Measurements from ENCODE around the gene RPH3AL. TPM values are rescaled to one million over a fixed set of nuclear protein-coding genes. Genes with fewer than 3 reads are reported as not detected.
"Not testable (repeated sequence)": the region's sequence is repeated elsewhere in the genome, so short reads cannot be mapped to it uniquely, and the experiment has no call there.

The RPH3AL gene
- total RNA-seq, 1 donor = 1.3 TPM

- no peak overlapping the region for H3K4me3 ChIP-seq (ENCODE audit: low read depth, low read length)
- TF ChIP-seq CTCF (IDR thresholded peaks at IDR 0.05; ENCODE audit: insufficient read depth, low read depth, low read length) = no peak
- DNase-seq (ENCODE audit: low read depth) = no peak
These were observed 107.6 kb downstream of the RPH3AL start for GRCh38 chr17:245020-245419.

GRCh38 chr17:243924-244323, 108.7 kb downstream of the RPH3AL start:
- not testable (repeated sequence) for DNase-seq (ENCODE audit: low read depth); H3K4me3 ChIP-seq (ENCODE audit: low read depth, low read length)

GRCh38 chr17:238964-239259, 113.7 kb downstream of the RPH3AL start:
- DNase-seq (ENCODE audit: low read depth) = no peak
- H3K4me3 ChIP-seq (ENCODE audit: low read depth, low read length) = no peak overlapping the region

GRCh38 chr17:238071-238963, 114.3 kb downstream of the RPH3AL start:
- no peak overlapping the region for H3K4me3 ChIP-seq (ENCODE audit: low read depth, low read length)
- DNase-seq (ENCODE audit: low read depth) = no peak
- no peak for TF ChIP-seq CTCF (IDR thresholded peaks at IDR 0.05; ENCODE audit: insufficient read depth, low read depth, low read length)

More at GRCh38 chr17:238964-239259, 113.7 kb downstream of the RPH3AL start:
- no peak for TF ChIP-seq CTCF (IDR thresholded peaks at IDR 0.05; ENCODE audit: insufficient read depth, low read depth, low read length)

- no peak overlapping the region for H3K4me3 ChIP-seq (ENCODE audit: low read depth, low read length)
- no peak for DNase-seq (ENCODE audit: low read depth)
- TF ChIP-seq CTCF (IDR thresholded peaks at IDR 0.05; ENCODE audit: insufficient read depth, low read depth, low read length) = no peak
These were observed 115.1 kb downstream of the RPH3AL start for GRCh38 chr17:237406-237955.

- DNase-seq (ENCODE audit: low read depth) = no peak
- no peak for TF ChIP-seq CTCF (IDR thresholded peaks at IDR 0.05; ENCODE audit: insufficient read depth, low read depth, low read length)
- no peak overlapping the region for H3K4me3 ChIP-seq (ENCODE audit: low read depth, low read length)
These were observed 115.8 kb downstream of the RPH3AL start for GRCh38 chr17:236641-237405.
